HepG2 (cell line): Measurements from ENCODE around the gene ZBTB46. TPM values are rescaled to one million over a fixed set of nuclear protein-coding genes. Genes with fewer than 3 reads are reported as not detected.

ENCODE experiments used
- AFF4 ChIP-seq: sonication (generic); formaldehyde crosslinking; IDR thresholded peaks from 2 replicates; pipeline ENCODE4 v1.4.0; 2020; ENCODE audit warnings: missing genetic modification reagents
- BHLHE40 ChIP-seq: IDR thresholded peaks from 2 replicates; pipeline ENCODE4 v1.6.1; 2011; ENCODE audit warnings: low read length, improper control_type of control experiment
- CBX5 ChIP-seq: sonication (generic); formaldehyde crosslinking; IDR thresholded peaks from 2 replicates; pipeline ENCODE4 v1.4.0; 2020; ENCODE audit warnings: missing genetic modification reagents, borderline replicate concordance
- EZH2 ChIP-seq: conservative IDR thresholded peaks from 2 replicates; pipeline ENCODE4 v1.6.1; 2012; ENCODE audit warnings: mild to moderate bottlenecking, low read depth, low read length, moderate library complexity
- GABPB1 ChIP-seq: IDR thresholded peaks from 2 replicates; pipeline ENCODE4 v1.6.1; 2016; ENCODE audit warnings: mild to moderate bottlenecking, missing genetic modification reagents, moderate library complexity, missing compliant biosample characterization
- ISX ChIP-seq: sonication (generic); formaldehyde crosslinking; conservative IDR thresholded peaks from 2 replicates; pipeline ENCODE4 v1.5.0; 2020; ENCODE audit warnings: missing genetic modification reagents
- KLF16 ChIP-seq, 2 experiments: sonication (generic) in 1 of 2; formaldehyde crosslinking in 1 of 2; IDR thresholded peaks; 2 replicates each; pipeline versions ENCODE4 v1.6.1 to v1.8.0; 2016 to 2023; ENCODE audit warnings: missing genetic modification reagents in 2 of 2, missing compliant biosample characterization in 1 of 2
- LCORL ChIP-seq, 2 experiments: fragments of 450-650 bp in 1 of 2; sonication (generic) in 1 of 2; formaldehyde crosslinking in 1 of 2; IDR thresholded peaks; 2 replicates each; pipeline versions ENCODE4 v1.5.0 to v1.6.1; 2017 to 2020; ENCODE audit warnings: antibody characterized with exemption in 1 of 2, missing genetic modification reagents in 1 of 2
- MZF1 ChIP-seq: sonication (generic); formaldehyde crosslinking; IDR thresholded peaks from 2 replicates; pipeline ENCODE4 v1.8.1; 2023; ENCODE audit warnings: mild to moderate bottlenecking, missing genetic modification reagents, borderline replicate concordance
- NFIC ChIP-seq: IDR thresholded peaks from 2 replicates; pipeline ENCODE4 v1.6.1; 2012; ENCODE audit warnings: mild to moderate bottlenecking, low read length, inconsistent platforms
- NONO ChIP-seq, 2 experiments: fragments of 450-650 bp in 1 of 2; sonication (generic) in 1 of 2; formaldehyde crosslinking in 1 of 2; IDR thresholded peaks in 1 of 2; conservative IDR thresholded peaks in 1 of 2; 2 replicates each; pipeline versions ENCODE4 v1.6.1 to v1.8.0; 2017 to 2022; ENCODE audit warnings: mild to moderate bottlenecking in 1 of 2, missing genetic modification reagents in 1 of 2, moderate library complexity in 1 of 2
- RBAK ChIP-seq: sonication (generic); formaldehyde crosslinking; IDR thresholded peaks from 2 replicates; pipeline ENCODE4 v1.5.1; 2020; ENCODE audit warnings: mild to moderate bottlenecking, missing genetic modification reagents
- SMAD3 ChIP-seq: sonication (generic); formaldehyde crosslinking; IDR thresholded peaks from 2 replicates; pipeline ENCODE4 v1.4.0; 2020; ENCODE audit warnings: missing genetic modification reagents
- U2AF2 ChIP-seq: fragments of 200-400 bp; formaldehyde crosslinking; IDR thresholded peaks from 2 replicates; pipeline ENCODE4 v1.6.1; 2017; ENCODE audit warnings: low read depth, mild to moderate bottlenecking, low read length
- YEATS2 ChIP-seq: sonication (generic); formaldehyde crosslinking; IDR thresholded peaks from 2 replicates; pipeline ENCODE4 v1.4.0; 2020; ENCODE audit warnings: missing genetic modification reagents, borderline replicate concordance
- ZBTB10 ChIP-seq: sonication (generic); formaldehyde crosslinking; IDR thresholded peaks from 2 replicates; pipeline ENCODE4 v1.4.0; 2020; ENCODE audit warnings: missing genetic modification reagents, borderline replicate concordance
- ZNF224 ChIP-seq: sonication (generic); formaldehyde crosslinking; IDR thresholded peaks from 2 replicates; pipeline ENCODE4 v1.5.0; 2020; ENCODE audit warnings: mild to moderate bottlenecking, missing genetic modification reagents
- ZNF260 ChIP-seq: sonication (generic); formaldehyde crosslinking; IDR thresholded peaks from 2 replicates; pipeline ENCODE4 v1.4.0; 2020; ENCODE audit warnings: missing genetic modification reagents, low read depth, mild to moderate bottlenecking, borderline replicate concordance
- ZNF44 ChIP-seq: sonication (generic); formaldehyde crosslinking; IDR thresholded peaks from 2 replicates; pipeline ENCODE4 v1.5.1; 2020; ENCODE audit warnings: mild to moderate bottlenecking, missing genetic modification reagents
- ZNF484 ChIP-seq: sonication (generic); formaldehyde crosslinking; IDR thresholded peaks from 2 replicates; pipeline ENCODE4 v1.5.1; 2020; ENCODE audit warnings: mild to moderate bottlenecking, low read depth, missing genetic modification reagents, borderline replicate concordance
- ZNF570 ChIP-seq: sonication (generic); formaldehyde crosslinking; IDR thresholded peaks from 2 replicates; pipeline ENCODE4 v1.4.0; 2020; ENCODE audit warnings: mild to moderate bottlenecking, missing genetic modification reagents, borderline replicate concordance
- ZNF737 ChIP-seq: sonication (generic); formaldehyde crosslinking; IDR thresholded peaks from 2 replicates; pipeline ENCODE4 v1.5.0; 2020; ENCODE audit warnings: missing genetic modification reagents, mild to moderate bottlenecking, borderline replicate concordance
- polyA plus RNA-seq, 8 experiments: library from polyadenylated mRNA; depleted of rRNA in 3 of 8; stranded (reverse) in 7 of 8; unstranded in 1 of 8; fragments of >200 nt; fragmentation: Illumina TruSeq in 4 of 8; extraction: Trizol in 4 of 8; gene quantifications; 2 replicates each; pipeline versions ENCODE4 v1.2.1 to v1.2.3, GENCODE V29; 2011 to 2016; ENCODE audit warnings: low read depth in 4 of 8, missing spikeins in 1 of 8, mixed read lengths in 1 of 8; ENCODE audit not compliant: insufficient read depth in 1 of 8
- total RNA-seq, 5 experiments: library from RNA; depleted of rRNA; stranded (reverse); fragments of >200 nt; fragmentation: Illumina TruSeq; extraction: Trizol; gene quantifications; 2 replicates each; pipeline ENCODE4 v1.2.3, GENCODE V29; 2016; ENCODE audit warnings: low read depth in 1 of 5

The ZBTB46 gene
- total and polyA plus RNA-seq, 2 of the 13 experiments (the other 11 are each of a cell fraction or from before 2014, with no cell fraction given) = 1.6 to 13.5 TPM

- no peak for TF ChIP-seq AFF4 (CRISPR knock-in tag)
- TF ChIP-seq BHLHE40 = no peak
- no peak for TF ChIP-seq ZNF570
- no peak for TF ChIP-seq LCORL (IDR thresholded peaks at IDR 0.05)
- TF ChIP-seq LCORL (CRISPR knock-in tag; IDR thresholded peaks at IDR 0.05) = 0 out of 2 replicates have a peak, but pooled peaks have one; percentile 26
- TF ChIP-seq NFIC = no peak
- peak; percentile 84; the same call in 1 of the 2 replicates for TF ChIP-seq ZBTB10 (CRISPR knock-in tag)
- TF ChIP-seq KLF16 (CRISPR knock-in tag; IDR thresholded peaks at IDR 0.05) = peak in 1 of 2 experiments; percentile 73; a peak in 1 of 4 replicates
- no peak for TF ChIP-seq ISX
- no peak for TF ChIP-seq RBAK (CRISPR knock-in tag)
- TF ChIP-seq EZH2 = no peak
- no peak for TF ChIP-seq SMAD3 (CRISPR knock-in tag)
- no peak for TF ChIP-seq ZNF484 (CRISPR knock-in tag)
- TF ChIP-seq CBX5 = 0 out of 2 replicates have a peak, but pooled peaks have one; percentile 31
- no peak for TF ChIP-seq NONO (IDR thresholded peaks at IDR 0.05)
- peak; percentile 77; the same call in 1 of the 2 replicates for TF ChIP-seq NONO (CRISPR knock-in tag; conservative IDR thresholded peaks at IDR 0.05)
- no peak for TF ChIP-seq MZF1 (CRISPR knock-in tag)
- peak; percentile 21; the same call in 1 of the 2 replicates for TF ChIP-seq U2AF2
- TF ChIP-seq ZNF737 (CRISPR knock-in tag) = peak; percentile 74; the same call in 1 of the 2 replicates
- TF ChIP-seq GABPB1 (CRISPR knock-in tag) = peak; percentile 79
- 0 out of 2 replicates have a peak, but pooled peaks have one; percentile 50 for TF ChIP-seq ZNF224 (CRISPR knock-in tag)
- TF ChIP-seq YEATS2 (CRISPR knock-in tag) = 0 out of 2 replicates have a peak, but pooled peaks have one; percentile 22
- no peak for TF ChIP-seq ZNF44 (CRISPR knock-in tag)
- TF ChIP-seq ZNF260 (CRISPR knock-in tag) = peak; percentile 73; the same call in 1 of the 2 replicates
Observed at GRCh38 chr20:63858393-63859165, 27.5 kb upstream of the ZBTB46 start (continued).
